ENCODE data around the gene NIBAN1. TPM values are rescaled to one million over a fixed set of nuclear protein-coding genes. Genes with fewer than 3 reads are reported as not detected.

NIBAN1 gene
- total RNA-seq, 4 donors from 2014 or later: 23.8 to 146 (median 54.2) TPM

GRCh38 chr1:184933944-184934343 lies 40.4 kb downstream of the NIBAN1 start:
- WGBS, 2 donors: 89 to 93% methylated on average over 2 of the region's 2 CpGs
- intact Hi-C loops (cut with DNase I): no loop called here

GRCh38 chr1:184932319-184932718 lies 42.0 kb downstream of the NIBAN1 start:
- H3K36me3 ChIP-seq: no peaks in the 10 kb centered on the region
- no peak overlapping the region for H3K27ac ChIP-seq
- H3K4me1 ChIP-seq: peaks cover 0 to 42% (median 10%) of the 10 kb centered on the region in 3 donors
- WGBS, 2 donors: 90 to 96% methylated on average over 7 of the region's 7 CpGs
- H3K27me3 ChIP-seq: no peaks in the 10 kb centered on the region
- TF ChIP-seq CTCF (IDR thresholded peaks at IDR 0.05) (no peak), POLR2A (IDR thresholded peaks at IDR 0.05) (no peak)
- intact Hi-C loops (cut with DNase I): no loop called here
- no peak for DNase-seq
- H3K4me3 ChIP-seq: no peak overlapping the region
- no peaks in the 10 kb centered on the region for H3K9me3 ChIP-seq

More at GRCh38 chr1:184933944-184934343, 40.4 kb downstream of the NIBAN1 start:
- H3K27me3 ChIP-seq: no peaks in the 10 kb centered on the region
- no peaks in the 10 kb centered on the region for H3K36me3 ChIP-seq
- no peak overlapping the region for H3K27ac ChIP-seq
- peaks cover 0 to 39% (median 3%) of the 10 kb centered on the region in 3 donors for H3K4me1 ChIP-seq
- no peaks in the 10 kb centered on the region for H3K9me3 ChIP-seq
- no peak for DNase-seq
- TF ChIP-seq CTCF (IDR thresholded peaks at IDR 0.05) (no peak), POLR2A (IDR thresholded peaks at IDR 0.05) (no peak)
- no peak overlapping the region for H3K4me3 ChIP-seq

GRCh38 chr1:184931566-184931965 lies 42.7 kb downstream of the NIBAN1 start:
- Histone ChIP-seq H3K4me3 (no peak overlapping the region), H3K4me1 (peaks cover 0 to 42% (median 10%) of the 10 kb centered on the region in 3 donors), H3K27me3 (no peaks in the 10 kb centered on the region), H3K9me3 (no peaks in the 10 kb centered on the region), H3K27ac (no peak overlapping the region), H3K36me3 (no peaks in the 10 kb centered on the region)
- DNase-seq: no peak
- intact Hi-C loops (cut with DNase I): no loop called here
- TF ChIP-seq POLR2A (IDR thresholded peaks at IDR 0.05) (no peak), CTCF (IDR thresholded peaks at IDR 0.05) (no peak)
- WGBS, 2 donors: 58 to 69% methylated on average over 1 of the region's 1 CpG

GRCh38 chr1:184930645-184931044 lies 43.7 kb downstream of the NIBAN1 start:
- H3K9me3 ChIP-seq: no peaks in the 10 kb centered on the region
- DNase-seq: no peak
- intact Hi-C loops (cut with DNase I): no loop called here
- TF ChIP-seq CTCF (IDR thresholded peaks at IDR 0.05) (no peak), POLR2A (IDR thresholded peaks at IDR 0.05) (no peak)
- H3K27ac ChIP-seq: peak overlapping the region in 3 of 4 donors; percentile 42 to 67 (median 59)
- WGBS, 2 donors: 84 to 86% methylated on average over 3 of the region's 3 CpGs
- H3K4me1 ChIP-seq: peaks cover 0 to 42% (median 10%) of the 10 kb centered on the region in 3 donors
- H3K36me3 ChIP-seq: no peaks in the 10 kb centered on the region
- peak overlapping the region in 1 of 4 donors; percentile 19 for H3K4me3 ChIP-seq
- H3K27me3 ChIP-seq: no peaks in the 10 kb centered on the region

GRCh38 chr1:184930232-184930631 lies 44.1 kb downstream of the NIBAN1 start:
- H3K9me3 ChIP-seq: no peaks in the 10 kb centered on the region
- peak overlapping the region; percentile 12 to 67 (median 50) for H3K27ac ChIP-seq
- no peaks in the 10 kb centered on the region for H3K27me3 ChIP-seq
- H3K4me1 ChIP-seq: peaks cover 0 to 42% (median 10%) of the 10 kb centered on the region in 3 donors
- H3K4me3 ChIP-seq: peak overlapping the region; percentile 11 to 41 (median 20)
- intact Hi-C loops (cut with DNase I): no loop called here
- WGBS, 2 donors: 33 to 34% methylated on average over 3 to 4 of the region's 4 CpGs
- TF ChIP-seq POLR2A (IDR thresholded peaks at IDR 0.05): no peak
- no peak for TF ChIP-seq CTCF (IDR thresholded peaks at IDR 0.05)
- H3K36me3 ChIP-seq: no peaks in the 10 kb centered on the region
- DNase-seq: no peak

Data from esophagus squamous epithelium (tissue), 5 donors.